HG03442 (cell line): ENCODE results near the gene S1PR5.
A peak's percentile ranks its signal among the peaks of the same experiment; 100 is the strongest.
"Not testable (repeated sequence)": the region's sequence is repeated elsewhere in the genome, so short reads cannot be mapped to it uniquely, and the experiment has no call there.

Experiments
- ATAC-seq: cut with Tn5 transposase; IDR thresholded peaks from one replicate; pipeline ENCODE4 v1.9.1; 2021; ENCODE audit warnings: mild to moderate bottlenecking, moderate library complexity; ENCODE audit not compliant: unreplicated experiment

Gene S1PR5

DNA sequence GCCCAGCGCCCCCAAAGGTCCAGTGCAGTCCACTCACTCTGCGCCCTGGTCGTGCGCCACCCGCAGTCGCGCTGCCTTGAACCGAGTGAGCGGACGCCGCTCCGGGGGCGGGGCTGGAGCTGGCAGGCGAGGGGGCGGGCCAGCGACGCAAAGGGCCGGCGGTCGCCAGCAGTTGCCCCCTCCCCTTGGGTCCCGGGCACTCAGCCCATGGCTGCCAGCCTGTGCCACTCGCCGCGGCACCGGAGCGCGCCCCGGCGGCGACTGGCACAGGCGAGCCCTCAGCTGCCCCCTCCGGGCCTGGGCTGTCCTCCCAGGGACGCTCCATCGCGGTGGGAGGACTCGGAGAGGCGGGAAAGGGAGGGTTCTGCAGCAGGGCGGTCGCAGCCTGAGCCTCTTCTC is at the start of gene S1PR5:
Gene S1PR5, minus strand, starts transcription at position 87 of the 399 bp plus-strand sequence. CDS start 2,436 bp downstream, outside the sequence.
- ATAC-seq = no peak

- no peak for ATAC-seq
These were observed 49.6 kb upstream of the S1PR5 start for GRCh38 chr19:10566658-10567410.

DNA sequence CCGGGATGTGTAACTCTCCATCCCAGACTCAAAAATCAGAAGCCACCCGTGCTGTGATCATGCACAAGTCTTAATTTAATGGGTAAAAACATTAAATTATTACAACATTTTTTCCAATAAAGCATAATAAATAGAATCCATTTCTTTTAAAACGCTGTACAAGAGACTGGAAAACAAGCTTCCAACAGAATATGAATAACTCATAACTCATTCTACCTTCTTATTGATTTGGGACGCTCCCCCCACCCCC is 49.1 kb upstream of the S1PR5 start:
- no peak for ATAC-seq

GRCh38 chr19:10565567-10566407 is 48.5 kb upstream of the S1PR5 start, which contains the start of gene KRI1:
KRI1 (minus strand) TSS chr19:10566010; CDS start chr19:10565999, 11 bp downstream.
- ATAC-seq = peak; percentile 49

GRCh38 chr19:10565028-10565566 is 47.9 kb upstream of the S1PR5 start:
- ATAC-seq = no peak

DNA sequence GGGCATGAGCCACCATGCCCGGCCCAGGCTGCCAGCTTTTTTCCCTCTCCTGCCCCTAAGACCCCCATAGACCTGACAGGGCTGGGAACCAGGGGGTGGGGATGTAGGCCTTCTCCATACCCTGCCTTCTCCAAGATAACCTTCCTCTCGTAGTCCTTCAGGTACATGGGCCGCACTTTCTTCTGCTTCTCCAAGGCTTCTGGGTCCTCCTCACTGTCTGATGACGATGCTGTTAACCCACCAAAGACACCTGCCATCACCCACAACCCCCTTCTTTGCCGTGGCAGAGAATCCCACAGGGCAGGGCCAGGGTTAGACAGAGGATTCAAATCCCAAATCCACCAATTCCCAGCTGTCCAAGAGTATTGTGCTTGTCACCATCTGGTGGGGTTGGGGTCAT is 45.4 kb upstream of the S1PR5 start:
- no peak for ATAC-seq

DNA sequence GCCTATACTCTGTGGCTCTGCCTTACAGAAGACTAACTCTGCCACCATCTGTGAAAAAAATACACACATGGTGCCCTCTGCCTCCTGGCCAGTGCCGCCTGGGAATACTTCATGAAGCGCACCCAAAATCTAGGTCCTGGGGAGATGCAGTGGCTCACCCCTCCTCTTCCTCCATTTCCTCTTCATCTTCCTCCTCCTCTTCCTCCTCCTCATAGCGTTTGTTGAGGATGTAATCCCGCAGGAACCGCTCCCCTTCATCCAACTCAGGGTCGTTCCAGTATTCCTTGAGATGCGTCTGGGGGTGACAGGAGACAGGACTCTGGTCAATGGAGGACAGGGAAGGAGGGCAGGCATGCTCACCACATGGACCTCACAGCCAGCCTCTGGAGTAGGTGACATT is 42.9 kb upstream of the S1PR5 start:
- ATAC-seq = no peak

- no peak for ATAC-seq
These were observed 40.5 kb upstream of the S1PR5 start for GRCh38 chr19:10557603-10558197.

GRCh38 chr19:10555610-10555973 is 38.3 kb upstream of the S1PR5 start:
- no peak for ATAC-seq

GRCh38 chr19:10554760-10555609 is 37.7 kb upstream of the S1PR5 start:
- ATAC-seq = no peak

GRCh38 chr19:10553943-10554381 is 36.7 kb upstream of the S1PR5 start:
- ATAC-seq = no peak

DNA sequence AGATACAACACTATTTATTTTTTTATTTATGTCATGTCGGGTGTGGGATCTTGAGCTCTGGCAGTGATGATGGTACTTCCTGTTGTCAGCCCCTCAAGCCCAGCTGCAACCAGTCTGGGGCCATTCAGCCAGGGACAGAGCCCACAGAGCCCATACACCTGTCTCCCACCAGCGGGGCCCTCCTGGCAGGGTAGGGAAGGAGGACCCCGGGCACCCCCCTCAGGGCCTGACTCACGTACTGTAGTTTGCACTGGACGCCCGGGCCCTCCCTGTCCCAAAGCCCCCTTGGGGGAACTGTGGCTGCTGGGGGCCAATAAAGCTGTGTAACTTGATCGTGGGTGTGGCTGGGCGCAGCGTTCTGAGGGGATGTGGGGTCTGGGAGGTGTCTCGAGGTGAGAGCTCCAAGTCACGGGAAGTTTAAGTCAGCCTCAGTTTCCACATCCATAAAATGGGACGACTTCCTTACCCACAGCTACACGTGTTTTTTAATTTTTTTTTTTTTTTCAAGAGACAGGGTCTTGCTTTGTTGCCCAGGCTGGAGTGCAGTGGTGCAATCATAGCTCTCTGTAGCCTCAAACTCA is 35.9 kb upstream of the S1PR5 start:
- ATAC-seq = no peak

- ATAC-seq = no peak
These were observed 35.3 kb upstream of the S1PR5 start for GRCh38 chr19:10552510-10553053.

GRCh38 chr19:10551698-10552301 is 34.6 kb upstream of the S1PR5 start:
- ATAC-seq = no peak

GRCh38 chr19:10551006-10551405 is 33.8 kb upstream of the S1PR5 start:
- ATAC-seq = not testable (repeated sequence)

GRCh38 chr19:10550336-10550735 is 33.1 kb upstream of the S1PR5 start:
- ATAC-seq = no peak

GRCh38 chr19:10549733-10550132 is 32.5 kb upstream of the S1PR5 start:
- no peak for ATAC-seq

GRCh38 chr19:10548746-10549276 is 31.6 kb upstream of the S1PR5 start:
- no peak for ATAC-seq

DNA sequence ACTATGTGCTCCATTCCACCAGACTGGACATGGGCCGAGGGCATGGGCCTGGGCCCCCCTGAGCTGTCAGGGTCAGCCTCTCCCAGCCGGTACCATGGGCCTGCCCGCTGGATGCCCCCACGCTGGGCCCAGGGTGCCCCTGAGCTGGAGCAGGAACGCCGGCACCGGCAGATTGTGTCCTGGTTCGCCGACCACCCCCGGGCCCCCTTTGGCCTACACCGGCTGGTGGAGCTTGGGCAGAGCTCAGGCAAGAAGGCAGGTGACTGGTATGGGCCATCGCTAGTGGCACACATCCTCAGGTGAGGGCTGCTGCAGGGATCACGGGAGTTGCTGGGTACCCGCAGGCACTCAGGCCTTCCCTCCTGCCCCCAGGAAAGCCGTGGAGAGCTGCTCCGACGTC is 29.6 kb upstream of the S1PR5 start:
- no peak for ATAC-seq
